ENCODE results near the gene MYH11. TPM values are rescaled to one million over a fixed set of nuclear protein-coding genes. Genes with fewer than 3 reads are reported as not detected.

The MYH11 gene
- total RNA-seq, 1 donor = under 0.01 TPM

- TF ChIP-seq, protein P1, sequence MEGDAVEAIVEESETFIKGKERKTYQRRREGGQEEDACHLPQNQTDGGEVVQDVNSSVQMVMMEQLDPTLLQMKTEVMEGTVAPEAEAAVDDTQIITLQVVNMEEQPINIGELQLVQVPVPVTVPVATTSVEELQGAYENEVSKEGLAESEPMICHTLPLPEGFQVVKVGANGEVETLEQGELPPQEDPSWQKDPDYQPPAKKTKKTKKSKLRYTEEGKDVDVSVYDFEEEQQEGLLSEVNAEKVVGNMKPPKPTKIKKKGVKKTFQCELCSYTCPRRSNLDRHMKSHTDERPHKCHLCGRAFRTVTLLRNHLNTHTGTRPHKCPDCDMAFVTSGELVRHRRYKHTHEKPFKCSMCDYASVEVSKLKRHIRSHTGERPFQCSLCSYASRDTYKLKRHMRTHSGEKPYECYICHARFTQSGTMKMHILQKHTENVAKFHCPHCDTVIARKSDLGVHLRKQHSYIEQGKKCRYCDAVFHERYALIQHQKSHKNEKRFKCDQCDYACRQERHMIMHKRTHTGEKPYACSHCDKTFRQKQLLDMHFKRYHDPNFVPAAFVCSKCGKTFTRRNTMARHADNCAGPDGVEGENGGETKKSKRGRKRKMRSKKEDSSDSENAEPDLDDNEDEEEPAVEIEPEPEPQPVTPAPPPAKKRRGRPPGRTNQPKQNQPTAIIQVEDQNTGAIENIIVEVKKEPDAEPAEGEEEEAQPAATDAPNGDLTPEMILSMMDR (IDR thresholded peaks at IDR 0.05; ENCODE audit: insufficient read depth, low read depth, low read length) = no peak
- no peak overlapping the region for H3K4me3 ChIP-seq (ENCODE audit: low read depth, low read length)
- no peak for DNase-seq (ENCODE audit: low read depth)
Observed at GRCh38 chr16:15780805-15781204, 76.0 kb downstream of the MYH11 start.

DNA sequence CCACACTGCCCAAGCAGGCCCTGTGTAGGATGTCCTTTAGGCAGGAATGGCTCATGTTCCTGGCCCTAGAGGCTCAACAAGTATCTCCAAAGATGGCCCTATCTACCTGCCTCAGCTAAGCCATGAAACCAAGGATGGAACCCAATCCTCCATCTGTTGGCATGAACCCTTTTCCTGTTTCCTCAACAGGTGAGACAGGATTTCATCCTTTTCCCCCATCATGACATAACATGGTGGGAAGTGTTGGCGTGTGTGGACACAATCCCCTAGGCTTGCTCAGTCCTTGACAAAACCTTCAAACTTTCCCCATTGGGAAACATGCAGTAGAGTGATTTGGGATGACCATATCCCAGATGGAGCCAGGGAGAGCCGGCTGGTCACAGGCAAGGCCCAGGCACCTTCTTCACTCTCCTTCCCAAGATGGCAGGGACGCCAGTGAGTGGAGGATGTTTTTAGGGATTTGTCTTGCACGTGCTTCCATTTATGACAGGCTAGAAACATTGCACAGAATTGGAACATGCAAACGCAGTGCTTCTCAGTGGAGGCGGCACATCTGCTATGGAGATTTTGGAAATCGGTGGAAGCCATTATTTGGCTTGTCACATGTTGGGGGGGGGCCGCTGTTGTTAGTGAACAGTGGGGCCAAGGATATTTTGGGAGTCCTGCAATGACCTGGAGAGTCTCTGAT is 77.0 kb downstream of the MYH11 start:
- TF ChIP-seq, protein P1 (IDR thresholded peaks at IDR 0.05; ENCODE audit: insufficient read depth, low read depth, low read length) = no peak
- DNase-seq (ENCODE audit: low read depth) = no peak
- H3K4me3 ChIP-seq (ENCODE audit: low read depth, low read length) = no peak overlapping the region

DNA sequence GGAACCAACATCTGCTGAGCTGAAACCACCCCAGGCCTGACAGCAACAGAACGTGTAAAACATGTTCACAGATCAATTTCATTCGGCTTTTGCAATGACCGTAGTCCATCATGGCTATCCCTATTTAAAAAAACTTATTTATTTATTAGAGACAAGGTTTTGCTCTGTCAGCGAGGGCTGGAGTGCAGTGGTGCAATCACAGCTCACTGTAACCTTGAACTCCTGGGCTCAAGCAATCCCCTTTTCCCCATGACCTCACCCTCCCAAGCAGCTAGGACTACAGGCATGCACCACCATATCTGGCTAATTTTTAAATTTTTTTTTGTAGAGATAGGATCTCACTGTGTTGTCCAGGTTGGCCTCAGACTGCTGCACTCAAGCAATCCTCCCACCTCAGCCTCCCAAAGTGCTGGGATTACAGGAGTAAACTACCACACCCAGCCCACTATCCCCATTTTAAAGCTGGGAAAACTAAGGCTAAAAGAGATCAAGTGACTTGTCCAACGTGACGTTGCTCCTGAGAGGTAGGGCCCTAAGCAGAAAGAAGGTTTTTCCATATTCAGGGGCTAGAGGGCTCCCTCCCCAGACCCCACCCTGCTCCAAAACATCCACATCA is 77.7 kb downstream of the MYH11 start:
- TF ChIP-seq, protein P1 (IDR thresholded peaks at IDR 0.05; ENCODE audit: insufficient read depth, low read depth, low read length) = no peak
- DNase-seq (ENCODE audit: low read depth) = no peak

DNA sequence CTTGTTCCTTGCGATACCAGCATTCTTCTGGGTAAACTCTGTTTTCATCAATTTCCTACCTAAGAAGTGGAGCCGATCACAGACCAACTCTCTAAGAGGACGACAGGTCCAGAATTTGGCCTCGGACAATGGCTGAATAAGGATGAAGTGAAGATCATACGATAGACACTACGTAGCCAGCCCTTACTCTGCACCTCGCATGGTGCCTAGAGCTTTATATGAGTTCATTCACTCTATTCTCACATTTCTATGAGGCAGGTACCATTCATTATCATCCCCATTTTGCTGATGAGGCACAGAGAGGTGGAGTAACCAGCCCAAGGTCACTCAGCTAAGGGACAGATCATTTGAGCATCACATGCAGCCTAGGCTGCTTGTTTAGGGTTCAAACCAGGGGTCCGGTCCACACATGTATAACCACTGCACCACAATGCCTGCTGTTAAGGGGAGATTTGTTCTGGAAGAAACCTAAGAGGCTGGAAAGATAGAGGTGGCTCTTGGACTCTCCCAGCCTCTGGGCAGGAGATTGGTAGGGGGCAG is 78.6 kb downstream of the MYH11 start:
- TF ChIP-seq, protein P1 (IDR thresholded peaks at IDR 0.05; ENCODE audit: insufficient read depth, low read depth, low read length) = no peak
- no peak overlapping the region for H3K4me3 ChIP-seq (ENCODE audit: low read depth, low read length)
- no peak for DNase-seq (ENCODE audit: low read depth)

More for the DNA sequence above, 77.7 kb downstream of the MYH11 start:
- H3K4me3 ChIP-seq (ENCODE audit: low read depth, low read length) = no peak overlapping the region

GRCh38 chr16:15777533-15778203 is 79.2 kb downstream of the MYH11 start:
- H3K4me3 ChIP-seq (ENCODE audit: low read depth, low read length) = no peak overlapping the region
- peak; percentile 40 for DNase-seq (ENCODE audit: low read depth)
- TF ChIP-seq, protein P1 (IDR thresholded peaks at IDR 0.05; ENCODE audit: insufficient read depth, low read depth, low read length) = peak; percentile 59

- DNase-seq (ENCODE audit: low read depth) = no peak
- TF ChIP-seq, protein P1 (IDR thresholded peaks at IDR 0.05; ENCODE audit: insufficient read depth, low read depth, low read length) = no peak
Observed at GRCh38 chr16:15776572-15776971, 80.3 kb downstream of the MYH11 start.

More at GRCh38 chr16:15776572-15776971, 80.3 kb downstream of the MYH11 start:
- no peak overlapping the region for H3K4me3 ChIP-seq (ENCODE audit: low read depth, low read length)
